HepG2 (cell line): ENCODE results near the gene RHBDD2. TPM values are rescaled to one million over a fixed set of nuclear protein-coding genes. Genes with fewer than 3 reads are reported as not detected.

ENCODE experiments used
- AHDC1 ChIP-seq: sonication (generic); formaldehyde crosslinking; IDR thresholded peaks from 2 replicates; pipeline ENCODE4 v1.5.1; 2020; ENCODE audit warnings: mild to moderate bottlenecking, missing genetic modification reagents, borderline replicate concordance
- ELF3 ChIP-seq: IDR thresholded peaks from 2 replicates; pipeline ENCODE4 v1.6.1; 2016; ENCODE audit warnings: missing genetic modification reagents, missing compliant biosample characterization
- FIP1L1 ChIP-seq: fragments of 200-400 bp; formaldehyde crosslinking; IDR thresholded peaks from 2 replicates; pipeline ENCODE4 v1.6.1; 2018; ENCODE audit warnings: low read depth, mild to moderate bottlenecking, low read length, moderate library complexity, borderline replicate concordance; ENCODE audit not compliant: insufficient read depth
- FOSL1 ChIP-seq: sonication (generic); formaldehyde crosslinking; IDR thresholded peaks from 2 replicates; pipeline ENCODE4 v1.9.0; 2021; ENCODE audit warnings: missing genetic modification reagents, borderline replicate concordance
- GLI4 ChIP-seq: sonication (generic); formaldehyde crosslinking; IDR thresholded peaks from 2 replicates; pipeline ENCODE4 v1.5.1; 2020; ENCODE audit warnings: missing genetic modification reagents, mild to moderate bottlenecking, moderate library complexity, borderline replicate concordance
- NAIF1 ChIP-seq: sonication (generic); formaldehyde crosslinking; IDR thresholded peaks from 2 replicates; pipeline ENCODE4 v1.5.0; 2020; ENCODE audit warnings: mild to moderate bottlenecking, missing genetic modification reagents, borderline replicate concordance
- NFKBIZ ChIP-seq: IDR thresholded peaks from 2 replicates; pipeline ENCODE4 v1.6.1; 2018; ENCODE audit warnings: missing genetic modification reagents, missing compliant biosample characterization
- PATZ1 ChIP-seq: sonication (generic); formaldehyde crosslinking; IDR thresholded peaks from 2 replicates; pipeline ENCODE4 v1.4.0; 2020; ENCODE audit warnings: missing genetic modification reagents
- PHF21A ChIP-seq: sonication (generic); formaldehyde crosslinking; IDR thresholded peaks from 2 replicates; pipeline ENCODE4 v1.5.0; 2020; ENCODE audit warnings: mild to moderate bottlenecking, missing genetic modification reagents
- RARG ChIP-seq: sonication (generic); formaldehyde crosslinking; IDR thresholded peaks from 2 replicates; pipeline ENCODE4 v1.4.0; 2020; ENCODE audit warnings: low read depth, mild to moderate bottlenecking, missing genetic modification reagents
- REL ChIP-seq: sonication (generic); formaldehyde crosslinking; conservative IDR thresholded peaks from 2 replicates; pipeline ENCODE4 v1.8.0; 2022; ENCODE audit warnings: mild to moderate bottlenecking, missing genetic modification reagents, moderate library complexity
- ZC3H13 ChIP-seq: sonication (generic); formaldehyde crosslinking; IDR thresholded peaks from 2 replicates; pipeline ENCODE4 v1.8.1; 2023; ENCODE audit warnings: mild to moderate bottlenecking, missing genetic modification reagents, moderate library complexity
- ZNF142 ChIP-seq: sonication (generic); formaldehyde crosslinking; IDR thresholded peaks from 2 replicates; pipeline ENCODE4 v1.4.0; 2020; ENCODE audit warnings: missing genetic modification reagents
- ZNF160 ChIP-seq: sonication (generic); formaldehyde crosslinking; IDR thresholded peaks from 2 replicates; pipeline ENCODE4 v1.8.0; 2022; ENCODE audit warnings: mild to moderate bottlenecking, inconsistent platforms, missing genetic modification reagents
- ZNF296 ChIP-seq: sonication (generic); formaldehyde crosslinking; conservative IDR thresholded peaks from 2 replicates; pipeline ENCODE4 v1.5.0; 2020; ENCODE audit warnings: mild to moderate bottlenecking, missing genetic modification reagents
- ZNF460 ChIP-seq: sonication (generic); formaldehyde crosslinking; IDR thresholded peaks from 2 replicates; pipeline ENCODE4 v1.5.1; 2020; ENCODE audit warnings: missing genetic modification reagents, mild to moderate bottlenecking, borderline replicate concordance
- polyA plus RNA-seq, 8 experiments: library from polyadenylated mRNA; depleted of rRNA in 3 of 8; stranded (reverse) in 7 of 8; unstranded in 1 of 8; fragments of >200 nt; fragmentation: Illumina TruSeq in 4 of 8; extraction: Trizol in 4 of 8; gene quantifications; 2 replicates each; pipeline versions ENCODE4 v1.2.1 to v1.2.3, GENCODE V29; 2011 to 2016; ENCODE audit warnings: low read depth in 4 of 8, missing spikeins in 1 of 8, mixed read lengths in 1 of 8; ENCODE audit not compliant: insufficient read depth in 1 of 8
- total RNA-seq, 5 experiments: library from RNA; depleted of rRNA; stranded (reverse); fragments of >200 nt; fragmentation: Illumina TruSeq; extraction: Trizol; gene quantifications; 2 replicates each; pipeline ENCODE4 v1.2.3, GENCODE V29; 2016; ENCODE audit warnings: low read depth in 1 of 5

RHBDD2 gene
- total and polyA plus RNA-seq, 2 of the 13 experiments (the other 11 are each of a cell fraction or from before 2014, with no cell fraction given) = 23.1 to 26.4 TPM

DNA sequence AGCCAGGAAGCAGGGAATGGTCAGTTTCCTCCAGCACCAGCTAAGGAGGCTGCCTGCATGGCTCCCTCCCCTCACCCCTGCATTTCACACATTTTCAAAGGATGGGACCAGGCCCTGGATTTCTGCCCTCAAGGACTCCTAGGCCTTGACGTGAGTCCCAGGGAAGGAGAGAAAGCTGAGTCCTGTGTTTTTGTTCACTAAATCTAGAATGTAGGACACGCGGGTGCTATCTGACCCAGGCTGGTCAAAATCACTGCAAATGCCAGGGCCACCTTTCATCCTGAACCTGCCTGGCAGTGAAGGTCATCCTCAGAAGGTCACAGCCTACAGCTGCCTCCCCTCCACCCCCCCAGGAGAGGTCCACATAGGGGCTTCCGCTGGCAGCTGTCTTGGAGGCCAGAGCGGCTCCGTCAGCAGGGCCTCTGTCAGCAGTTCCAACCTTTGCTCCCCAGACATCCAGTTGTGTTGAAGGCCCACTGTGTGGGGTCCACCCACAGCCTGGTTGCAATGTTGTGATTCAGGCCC lies 18.0 kb downstream of the RHBDD2 start (continued):
- TF ChIP-seq AHDC1 (peak; percentile 69; the same call in 1 of the 2 replicates), FOSL1 (no peak), ZNF160 (no peak), ZNF142 (CRISPR knock-in tag) (0 out of 2 replicates have a peak, but pooled peaks have one; percentile 50), ZNF460 (no peak), NFKBIZ (CRISPR knock-in tag) (no peak), GLI4 (CRISPR knock-in tag) (0 out of 2 replicates have a peak, but pooled peaks have one; percentile 34), NAIF1 (CRISPR knock-in tag) (no peak), PHF21A (CRISPR knock-in tag) (peak; percentile 29; the same call in 1 of the 2 replicates), ZNF296 (CRISPR knock-in tag) (no peak), ZC3H13 (CRISPR knock-in tag) (no peak), ELF3 (CRISPR knock-in tag) (no peak), PATZ1 (CRISPR knock-in tag) (peak; percentile 92), FIP1L1 (no peak), RARG (no peak), REL (CRISPR knock-in tag) (no peak)
